GM19468 (cell line): ENCODE data around the gene OBP2A.

Source experiments
- ATAC-seq: cut with Tn5 transposase; IDR thresholded peaks from one replicate; pipeline ENCODE4 v1.9.1; 2021; ENCODE audit warnings: mild to moderate bottlenecking, moderate library complexity, moderate number of reproducible peaks; ENCODE audit not compliant: unreplicated experiment; ENCODE audit errors: extremely low read depth

Gene OBP2A

GRCh38 chr9:135589596-135590485 is 43.9 kb downstream of the OBP2A start:
- no peak for ATAC-seq

- ATAC-seq = no peak
Observed at GRCh38 chr9:135590486-135591079, 44.7 kb downstream of the OBP2A start.

GRCh38 chr9:135591506-135592330 is 45.8 kb downstream of the OBP2A start:
- ATAC-seq = no peak

- no peak for ATAC-seq
Observed at GRCh38 chr9:135592331-135592590, 46.3 kb downstream of the OBP2A start.

GRCh38 chr9:135592625-135593024 is 46.7 kb downstream of the OBP2A start:
- no peak for ATAC-seq

GRCh38 chr9:135596211-135596610 is 50.3 kb downstream of the OBP2A start:
- ATAC-seq = no peak
